Measurements from ENCODE around the gene KLF4.

Gene KLF4

DNA sequence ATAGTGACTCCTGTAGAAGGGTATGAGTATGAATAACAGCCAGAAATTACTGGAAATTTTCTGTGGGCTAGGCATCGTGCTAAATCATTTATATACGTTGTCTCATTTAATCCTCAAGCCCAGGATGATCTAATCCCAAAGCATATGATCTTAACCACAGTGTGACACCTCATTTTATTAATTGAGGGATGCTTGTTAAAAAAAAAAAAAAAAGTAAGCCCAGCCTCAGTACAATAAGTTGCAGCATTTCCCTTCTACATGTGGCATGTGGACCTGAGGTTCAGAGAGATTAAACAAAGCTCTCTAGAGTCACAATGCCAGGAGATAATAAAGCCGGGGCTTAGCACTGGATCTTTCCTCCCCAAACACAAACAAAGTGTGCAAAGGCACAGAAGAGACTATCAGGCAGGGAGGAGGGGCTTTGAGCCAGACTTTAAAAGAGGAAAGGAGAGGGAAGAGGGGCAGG is 49.5 kb downstream of the KLF4 start:
- ATAC-seq (no peak), DNase-seq (no peak)
- no peaks in the 10 kb centered on the region for H3K4me1 Mint-ChIP-seq
- no peak overlapping the region for H3K4me3 Mint-ChIP-seq
- H3K9me3 Mint-ChIP-seq: no peaks in the 10 kb centered on the region
- H3K27ac Mint-ChIP-seq: no peak overlapping the region
- H3K27me3 Mint-ChIP-seq: peaks cover 11% of the 10 kb centered on the region

- Mint-ChIP-seq H3K27me3 (peaks cover 12% of the 10 kb centered on the region), H3K4me3 (no peak overlapping the region), H3K4me1 (no peaks in the 10 kb centered on the region), H3K27ac (no peak overlapping the region), H3K9me3 (no peaks in the 10 kb centered on the region)
- ATAC-seq (no peak), DNase-seq (no peak)
Observed at GRCh38 chr9:107438211-107439031, 51.1 kb downstream of the KLF4 start.

DNA sequence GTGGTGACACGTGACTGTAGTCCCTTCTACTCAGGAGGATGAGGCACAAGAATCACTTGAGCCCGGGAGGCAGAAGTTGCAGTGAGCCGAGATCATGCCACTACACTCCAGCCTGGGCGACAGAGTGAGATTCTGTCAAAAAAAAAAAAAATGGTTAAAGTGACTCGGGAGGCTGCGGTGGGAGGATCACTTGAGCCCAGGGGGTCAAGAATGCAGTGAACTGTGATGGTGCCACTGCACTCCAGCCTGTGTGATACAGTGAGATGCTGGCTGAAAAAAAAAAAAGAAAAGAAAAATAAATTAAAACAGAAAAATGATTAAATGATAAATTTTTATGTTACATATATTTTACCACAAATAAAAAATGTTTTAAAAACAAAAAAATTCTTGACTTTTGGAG is 51.9 kb downstream of the KLF4 start:
- Mint-ChIP-seq H3K4me3 (no peak overlapping the region), H3K27me3 (peaks cover 19% of the 10 kb centered on the region), H3K9me3 (no peaks in the 10 kb centered on the region), H3K27ac (no peak overlapping the region), H3K4me1 (no peaks in the 10 kb centered on the region)
- DNase-seq: no peak
- no peak for ATAC-seq

GRCh38 chr9:107435415-107435814 is 54.2 kb downstream of the KLF4 start:
- Mint-ChIP-seq H3K27ac (no peak overlapping the region), H3K4me3 (no peak overlapping the region), H3K9me3 (no peaks in the 10 kb centered on the region), H3K4me1 (no peaks in the 10 kb centered on the region), H3K27me3 (peaks cover 36% of the 10 kb centered on the region)
- no peak for DNase-seq
- ATAC-seq: no peak
